A549 (cell line): ENCODE results near the gene CCDC33. TPM values are rescaled to one million over a fixed set of nuclear protein-coding genes. Genes with fewer than 3 reads are reported as not detected.

Experiments used
- ATAC-seq, 2 experiments: fragments of 200-7000 bp in 1 of 2; fragments of >200 bp in 1 of 2; cut with Nextera tagmentation in 1 of 2; cut with Tn5 transposase in 1 of 2; 3 replicates each; pipeline versions ENCODE4 v1.8.0 to v1.9.1; 2018 to 2020; ENCODE audit warnings: mild to moderate bottlenecking in 1 of 2, moderate library complexity in 1 of 2
- CTCF ChIA-PET: fragments of 300-600 bp; sonication (Branson Sonifier 250); formaldehyde crosslinking; extraction: SDS; loops from one replicate; lab custom pipeline; 2021; ENCODE audit warnings: antibody characterized with exemption, inconsistent platforms; lab: Yijun Ruan, JAX
- POLR2A ChIA-PET: fragments of 350-600 bp; formaldehyde crosslinking; extraction: SDS; loops from one replicate; lab custom pipeline; 2021; ENCODE audit warnings: antibody characterized with exemption, inconsistent platforms; lab: Yijun Ruan, JAX
- DNase-seq, 2 experiments: peaks; one replicate each; pipeline versions ENCODE4 v3.0.0 to v3.0.0-alpha.2; 2011 to 2016; ENCODE audit warnings: low read depth in 1 of 2, low spot score in 1 of 2
- FAIRE-seq: peaks from 2 replicates; lab custom pipeline; 2011; peaks lifted over from hg19 to GRCh38; lab: Jason Lieb, UNC
- H3K27ac ChIP-seq, 2 experiments: fragments of >200 bp; sonication (Bioruptor Twin); formaldehyde crosslinking; 3 replicates each; pipeline ENCODE4 v1.5.1; 2016 to 2017
- H3K4me1 ChIP-seq: fragments of >200 bp; sonication (Bioruptor Twin); formaldehyde crosslinking; 3 replicates; pipeline ENCODE4 v1.6.1; 2016
- H3K4me2 ChIP-seq: fragments of >200 bp; sonication (Bioruptor Twin); formaldehyde crosslinking; 3 replicates; pipeline ENCODE4 v1.6.1; 2016
- H3K4me3 ChIP-seq: fragments of >200 bp; sonication (Bioruptor Twin); formaldehyde crosslinking; 3 replicates; pipeline ENCODE4 v1.5.1; 2016
- H3K9me3 ChIP-seq: fragments of >200 bp; sonication (Bioruptor Twin); formaldehyde crosslinking; 3 replicates; pipeline ENCODE4 v1.6.1; 2016
- CBX8 ChIP-seq: fragments of 200-600 bp; sonication (generic); IDR thresholded peaks from 2 replicates; pipeline ENCODE4 v1.6.1; 2016
- CHD2 ChIP-seq: fragments of 150-350 bp; IDR thresholded peaks from 2 replicates; pipeline ENCODE4 v1.6.1; 2014; ENCODE audit warnings: low read length; ENCODE audit not compliant: partially characterized antibody
- EHF ChIP-seq: fragments of 250-450 bp; sonication (Bioruptor Pico); IDR thresholded peaks from 2 replicates; pipeline ENCODE4 v1.5.0; 2020; ENCODE audit warnings: mild to moderate bottlenecking
- EHMT2 ChIP-seq: fragments of 200-600 bp; sonication (generic); IDR thresholded peaks from 2 replicates; pipeline ENCODE4 v1.6.1; 2016; ENCODE audit warnings: antibody characterized with exemption, low read depth, mild to moderate bottlenecking, moderate library complexity
- ESRRA ChIP-seq: fragments of 150-350 bp; IDR thresholded peaks from 2 replicates; pipeline ENCODE4 v1.6.1; 2014; ENCODE audit warnings: mild to moderate bottlenecking, low read length, borderline replicate concordance
- HOXB5 ChIP-seq: fragments of 250-450 bp; sonication (Bioruptor Pico); IDR thresholded peaks from 2 replicates; pipeline ENCODE4 v1.5.0; 2020; ENCODE audit warnings: mild to moderate bottlenecking, moderate library complexity
- KDM1A ChIP-seq: fragments of 200-600 bp; sonication (generic); IDR thresholded peaks from 2 replicates; pipeline ENCODE4 v1.6.1; 2016; ENCODE audit warnings: low read depth, mild to moderate bottlenecking
- KDM5A ChIP-seq: fragments of 200-600 bp; sonication (generic); IDR thresholded peaks from 2 replicates; pipeline ENCODE4 v1.6.1; 2016; ENCODE audit warnings: antibody characterized with exemption, mild to moderate bottlenecking
- NPAS2 ChIP-seq: fragments of 250-450 bp; sonication (Bioruptor Pico); IDR thresholded peaks from 2 replicates; pipeline ENCODE4 v1.8.0; 2022; ENCODE audit warnings: mild to moderate bottlenecking, moderate library complexity, borderline replicate concordance
- RARB ChIP-seq: fragments of 250-450 bp; sonication (Bioruptor Pico); IDR thresholded peaks from 2 replicates; pipeline ENCODE4 v1.8.0; 2021; ENCODE audit warnings: mild to moderate bottlenecking, moderate library complexity
- RNF2 ChIP-seq: fragments of 200-600 bp; sonication (generic); IDR thresholded peaks from 2 replicates; pipeline ENCODE4 v1.6.1; 2016; ENCODE audit warnings: low read depth, mild to moderate bottlenecking, antibody characterized with exemption, moderate library complexity, borderline replicate concordance
- SREBF2 ChIP-seq: fragments of 450-650 bp; IDR thresholded peaks from 2 replicates; pipeline ENCODE4 v1.6.1; 2014; ENCODE audit warnings: mild to moderate bottlenecking, moderate library complexity
- TP53 ChIP-seq: fragments of 250-450 bp; sonication (Bioruptor Pico); IDR thresholded peaks from 2 replicates; pipeline ENCODE4 v1.5.0; 2021; ENCODE audit warnings: mild to moderate bottlenecking, moderate library complexity
- ZNF302 ChIP-seq: fragments of 250-450 bp; sonication (Bioruptor Pico); IDR thresholded peaks from 2 replicates; pipeline ENCODE4 v1.9.0; 2021; ENCODE audit warnings: inconsistent platforms, mild to moderate bottlenecking, moderate library complexity
- ZSCAN20 ChIP-seq: fragments of 250-450 bp; sonication (Bioruptor Pico); IDR thresholded peaks from 2 replicates; pipeline ENCODE4 v1.8.0; 2022; ENCODE audit warnings: mild to moderate bottlenecking, moderate library complexity
- WGBS: methylation state at CpG from one replicate; pipeline ENCODE4 v1.1.6; 2017; ENCODE audit errors: missing lambda C conversion rate; 5-methylcytosine and 5-hydroxymethylcytosine counted together
- polyA plus RNA-seq, 4 experiments: library from polyadenylated mRNA; depleted of rRNA in 3 of 4; stranded (reverse); fragments of >200 nt; fragmentation: RNase III in 1 of 4; extraction: RNeasy Plus Mini Kit Qiagen cat#74134 plus additional on column Dnase treatment in 1 of 4; gene quantifications; 2 replicates in 3 of 4; 3 replicates in 1 of 4; pipeline ENCODE4 v1.2.3, GENCODE V29; 2011 to 2017
- TF ChIP-seq, protein P1 (sequence below): fragments of 250-450 bp; sonication (Bioruptor Pico); IDR thresholded peaks from 2 replicates; pipeline ENCODE4 v1.5.0; 2020; ENCODE audit warnings: low read depth, mild to moderate bottlenecking, moderate library complexity
- TF ChIP-seq, protein P2 (sequence below): IDR thresholded peaks from 2 replicates; pipeline ENCODE4 v1.6.1; 2012; ENCODE audit warnings: low read depth, borderline replicate concordance
- TF ChIP-seq, protein P3 (sequence below): fragments of >200 bp; sonication (Bioruptor Twin); formaldehyde crosslinking; IDR thresholded peaks from 3 replicates; pipeline ENCODE4 v1.5.1; 2016
- TF ChIP-seq, protein P4 (sequence below): IDR thresholded peaks from 2 replicates; pipeline ENCODE4 v1.6.1; 2012
- TF ChIP-seq, protein P5 (sequence below): fragments of 150-350 bp; IDR thresholded peaks from 2 replicates; pipeline ENCODE4 v1.6.1; 2014; ENCODE audit warnings: low read depth, mild to moderate bottlenecking, low read length

Gene CCDC33
- polyA plus RNA-seq, 2 of the 4 experiments (the other 2 are of a cell fraction): 5.9 to 9.2 TPM

DNA sequence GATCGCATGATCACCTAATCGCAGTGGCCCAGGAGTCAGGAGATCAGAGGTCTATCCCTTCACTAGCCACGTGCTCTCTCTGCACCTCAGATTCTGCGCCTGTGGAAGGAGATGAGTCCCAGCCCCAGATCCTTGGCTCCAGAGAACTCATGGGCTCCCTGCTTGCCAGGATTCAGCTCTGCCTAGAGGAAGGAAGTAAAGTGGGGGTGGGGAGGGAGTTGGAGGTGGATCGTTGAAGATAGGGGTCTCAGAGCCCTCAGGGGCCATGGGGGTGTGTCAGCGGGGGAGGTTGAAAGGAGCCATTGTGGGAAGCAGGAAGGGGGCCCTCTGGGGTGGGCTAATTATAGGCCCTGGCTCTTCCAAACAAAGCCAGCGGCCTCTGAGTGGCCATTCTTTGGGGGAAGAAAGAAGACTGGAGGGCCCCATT lies 22.3 kb upstream of the CCDC33 start:
- DNase-seq: no peak
- Histone ChIP-seq H3K4me1 (peaks cover 50% of the 10 kb centered on the region), H3K4me3 (no peak overlapping the region), H3K9me3 (no peaks in the 10 kb centered on the region), H3K27ac (peak overlapping the region; percentile 81 to 87), H3K4me2 (peak overlapping the region; percentile 59)
- CTCF ChIA-PET: interaction anchor here (1.2 to 2.2 kb wide), 2 partner anchors 11 to 94 kb away, joined by 3 to 6 read pairs; partner anchors contain the start of gene STRA6
- FAIRE-seq: no peak
- ATAC-seq: no peak
- POLR2A ChIA-PET: no interaction called here
- WGBS: 96% methylated on average over 5 of the region's 7 CpGs
- TF ChIP-seq, protein P1, sequence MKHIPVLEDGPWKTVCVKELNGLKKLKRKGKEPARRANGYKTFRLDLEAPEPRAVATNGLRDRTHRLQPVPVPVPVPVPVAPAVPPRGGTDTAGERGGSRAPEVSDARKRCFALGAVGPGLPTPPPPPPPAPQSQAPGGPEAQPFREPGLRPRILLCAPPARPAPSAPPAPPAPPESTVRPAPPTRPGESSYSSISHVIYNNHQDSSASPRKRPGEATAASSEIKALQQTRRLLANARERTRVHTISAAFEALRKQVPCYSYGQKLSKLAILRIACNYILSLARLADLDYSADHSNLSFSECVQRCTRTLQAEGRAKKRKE: no peak
- no peak for TF ChIP-seq CBX8
- TF ChIP-seq NPAS2: no peak

DNA sequence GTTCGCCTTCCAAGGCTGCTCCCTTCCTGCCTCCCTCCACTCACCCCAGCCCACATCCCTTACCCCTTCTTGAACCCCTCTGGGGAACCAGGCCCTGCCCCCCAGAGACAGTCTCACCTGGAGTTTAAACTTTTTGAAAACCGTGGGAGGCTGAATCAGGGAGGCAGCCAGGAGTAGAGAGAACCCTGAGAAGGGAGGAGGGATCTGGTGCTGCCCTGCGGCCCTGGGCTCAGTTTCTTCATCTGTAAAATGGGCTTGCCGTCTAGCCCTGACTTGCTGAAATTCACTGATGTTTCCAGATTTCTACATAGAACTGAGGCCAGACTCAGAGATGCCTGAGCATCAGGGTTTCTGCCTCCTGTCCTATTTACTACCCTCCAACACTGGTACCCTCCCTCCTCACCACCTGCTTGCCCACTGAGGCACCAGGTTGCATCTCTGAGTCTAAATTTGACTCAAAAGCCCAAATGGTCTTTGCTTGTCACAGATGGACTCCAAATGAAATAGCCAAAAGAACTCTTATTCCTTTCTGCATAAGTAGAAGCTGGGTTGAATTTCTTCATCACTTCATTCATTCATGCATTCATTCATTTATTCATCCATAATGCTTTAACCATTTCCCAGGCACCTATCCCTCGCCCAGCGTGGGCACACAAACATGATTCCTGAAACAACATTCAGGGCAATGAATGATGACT lies 21.7 kb upstream of the CCDC33 start:
- TF ChIP-seq ESRRA: no peak
- no peak for TF ChIP-seq ZSCAN20
- no peak for TF ChIP-seq HOXB5 (CRISPR knock-in tag)
- no peak for TF ChIP-seq KDM1A
- no peak for TF ChIP-seq SREBF2
- TF ChIP-seq ZNF302 (CRISPR knock-in tag): no peak
- TF ChIP-seq, protein P2, sequence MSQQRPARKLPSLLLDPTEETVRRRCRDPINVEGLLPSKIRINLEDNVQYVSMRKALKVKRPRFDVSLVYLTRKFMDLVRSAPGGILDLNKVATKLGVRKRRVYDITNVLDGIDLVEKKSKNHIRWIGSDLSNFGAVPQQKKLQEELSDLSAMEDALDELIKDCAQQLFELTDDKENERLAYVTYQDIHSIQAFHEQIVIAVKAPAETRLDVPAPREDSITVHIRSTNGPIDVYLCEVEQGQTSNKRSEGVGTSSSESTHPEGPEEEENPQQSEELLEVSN: no peak
- no peak for TF ChIP-seq EHMT2
- TF ChIP-seq, protein P3, sequence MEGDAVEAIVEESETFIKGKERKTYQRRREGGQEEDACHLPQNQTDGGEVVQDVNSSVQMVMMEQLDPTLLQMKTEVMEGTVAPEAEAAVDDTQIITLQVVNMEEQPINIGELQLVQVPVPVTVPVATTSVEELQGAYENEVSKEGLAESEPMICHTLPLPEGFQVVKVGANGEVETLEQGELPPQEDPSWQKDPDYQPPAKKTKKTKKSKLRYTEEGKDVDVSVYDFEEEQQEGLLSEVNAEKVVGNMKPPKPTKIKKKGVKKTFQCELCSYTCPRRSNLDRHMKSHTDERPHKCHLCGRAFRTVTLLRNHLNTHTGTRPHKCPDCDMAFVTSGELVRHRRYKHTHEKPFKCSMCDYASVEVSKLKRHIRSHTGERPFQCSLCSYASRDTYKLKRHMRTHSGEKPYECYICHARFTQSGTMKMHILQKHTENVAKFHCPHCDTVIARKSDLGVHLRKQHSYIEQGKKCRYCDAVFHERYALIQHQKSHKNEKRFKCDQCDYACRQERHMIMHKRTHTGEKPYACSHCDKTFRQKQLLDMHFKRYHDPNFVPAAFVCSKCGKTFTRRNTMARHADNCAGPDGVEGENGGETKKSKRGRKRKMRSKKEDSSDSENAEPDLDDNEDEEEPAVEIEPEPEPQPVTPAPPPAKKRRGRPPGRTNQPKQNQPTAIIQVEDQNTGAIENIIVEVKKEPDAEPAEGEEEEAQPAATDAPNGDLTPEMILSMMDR: no peak
- TF ChIP-seq, protein P4, sequence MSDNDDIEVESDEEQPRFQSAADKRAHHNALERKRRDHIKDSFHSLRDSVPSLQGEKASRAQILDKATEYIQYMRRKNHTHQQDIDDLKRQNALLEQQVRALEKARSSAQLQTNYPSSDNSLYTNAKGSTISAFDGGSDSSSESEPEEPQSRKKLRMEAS: no peak
- TF ChIP-seq TP53 (CRISPR knock-in tag): no peak
- no peak for TF ChIP-seq KDM5A
- TF ChIP-seq, protein P5, sequence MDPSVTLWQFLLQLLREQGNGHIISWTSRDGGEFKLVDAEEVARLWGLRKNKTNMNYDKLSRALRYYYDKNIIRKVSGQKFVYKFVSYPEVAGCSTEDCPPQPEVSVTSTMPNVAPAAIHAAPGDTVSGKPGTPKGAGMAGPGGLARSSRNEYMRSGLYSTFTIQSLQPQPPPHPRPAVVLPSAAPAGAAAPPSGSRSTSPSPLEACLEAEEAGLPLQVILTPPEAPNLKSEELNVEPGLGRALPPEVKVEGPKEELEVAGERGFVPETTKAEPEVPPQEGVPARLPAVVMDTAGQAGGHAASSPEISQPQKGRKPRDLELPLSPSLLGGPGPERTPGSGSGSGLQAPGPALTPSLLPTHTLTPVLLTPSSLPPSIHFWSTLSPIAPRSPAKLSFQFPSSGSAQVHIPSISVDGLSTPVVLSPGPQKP: no peak
- TF ChIP-seq EHF: no peak
- no peak for TF ChIP-seq CHD2
- TF ChIP-seq RARB: no peak
- no peak for TF ChIP-seq RNF2
- ATAC-seq: no peak
- WGBS: 71% methylated on average over 6 of the region's 6 CpGs
- DNase-seq: no peak
- Histone ChIP-seq H3K4me3 (no peak overlapping the region), H3K9me3 (no peaks in the 10 kb centered on the region), H3K4me1 (peaks cover 44% of the 10 kb centered on the region), H3K4me2 (peak overlapping the region; percentile 59), H3K27ac (peak overlapping the region; percentile 81 to 87)
- POLR2A ChIA-PET: interaction anchor here (1.1 kb wide), 1 partner anchor 12 kb away, joined by 5 read pairs; the partner anchor contains the start of gene STRA6
- CTCF ChIA-PET: no interaction called here
- no peak for FAIRE-seq
